Neural cell (in vitro differentiated cells): ENCODE data around the gene ALDH3B2.
"Not testable (repeated sequence)": the region's sequence is repeated elsewhere in the genome, so short reads cannot be mapped to it uniquely, and the experiment has no call there.

Experiments
- CTCF ChIP-seq: fragments of 450-650 bp; IDR thresholded peaks from 2 replicates; pipeline ENCODE4 v1.5.1; 2014; ENCODE audit warnings: antibody characterized with exemption, mild to moderate bottlenecking, moderate library complexity; ENCODE audit not compliant: poor library complexity, severe bottlenecking
- EP300 ChIP-seq: fragments of 450-650 bp; conservative IDR thresholded peaks from 2 replicates; pipeline ENCODE4 v1.6.1; 2014; ENCODE audit warnings: antibody characterized with exemption, mild to moderate bottlenecking, moderate library complexity; ENCODE audit not compliant: poor library complexity, severe bottlenecking
- EZH2 ChIP-seq: fragments of 200-600, 300-800 bp; shearing (Covaris generic), sonication (generic); IDR thresholded peaks from 2 replicates; pipeline ENCODE4 v1.6.1; 2014; ENCODE audit warnings: antibody characterized with exemption, low read length, borderline replicate concordance, mild to moderate bottlenecking; ENCODE audit not compliant: insufficient read depth, poor library complexity, severe bottlenecking
- MXI1 ChIP-seq: fragments of 450-650 bp; conservative IDR thresholded peaks from 2 replicates; pipeline ENCODE4 v1.6.1; 2014; ENCODE audit warnings: antibody characterized with exemption, mild to moderate bottlenecking; ENCODE audit not compliant: poor library complexity, severe bottlenecking
- POLR2AphosphoS5 ChIP-seq: IDR thresholded peaks from 2 replicates; pipeline ENCODE4 v1.6.1; 2012
- RAD21 ChIP-seq: fragments of 450-650 bp; conservative IDR thresholded peaks from 2 replicates; pipeline ENCODE4 v1.6.1; 2014; ENCODE audit warnings: antibody characterized with exemption, mild to moderate bottlenecking, moderate library complexity
- REST ChIP-seq: IDR thresholded peaks from 2 replicates; pipeline ENCODE4 v1.6.1; 2012; ENCODE audit warnings: borderline replicate concordance
- SMC3 ChIP-seq: fragments of 450-650 bp; conservative IDR thresholded peaks from 2 replicates; pipeline ENCODE4 v1.6.1; 2014; ENCODE audit warnings: antibody characterized with exemption, mild to moderate bottlenecking, moderate library complexity; ENCODE audit not compliant: poor library complexity
- TAF1 ChIP-seq: IDR thresholded peaks from 2 replicates; pipeline ENCODE4 v1.6.1; 2012; ENCODE audit warnings: low read depth

GRCh38 chr11:67659651-67660165 is 14.7 kb downstream of the ALDH3B2 start:
- TF ChIP-seq CTCF, EZH2, MXI1, POLR2AphosphoS5, TAF1, REST, EP300, SMC3, RAD21: not testable (repeated sequence)
